NCI-H187 (cell line): Measurements from ENCODE around the gene PHF13.
"Not testable (repeated sequence)": the region's sequence is repeated elsewhere in the genome, so short reads cannot be mapped to it uniquely, and the experiment has no call there.

ENCODE experiments used
- DNase-seq, 2 experiments: peaks; one replicate each; lab custom pipeline; 2025; lab: John Stamatoyannopoulos, UW

The PHF13 gene

GRCh38 chr1:6587261-6588005 lies 26.1 kb upstream of the PHF13 start:
- DNase-seq: no peak

- DNase-seq: no peak
Measured at GRCh38 chr1:6588128-6588892, 25.2 kb upstream of the PHF13 start.

- no peak for DNase-seq
Measured at GRCh38 chr1:6588893-6589520, 24.5 kb upstream of the PHF13 start.

DNA sequence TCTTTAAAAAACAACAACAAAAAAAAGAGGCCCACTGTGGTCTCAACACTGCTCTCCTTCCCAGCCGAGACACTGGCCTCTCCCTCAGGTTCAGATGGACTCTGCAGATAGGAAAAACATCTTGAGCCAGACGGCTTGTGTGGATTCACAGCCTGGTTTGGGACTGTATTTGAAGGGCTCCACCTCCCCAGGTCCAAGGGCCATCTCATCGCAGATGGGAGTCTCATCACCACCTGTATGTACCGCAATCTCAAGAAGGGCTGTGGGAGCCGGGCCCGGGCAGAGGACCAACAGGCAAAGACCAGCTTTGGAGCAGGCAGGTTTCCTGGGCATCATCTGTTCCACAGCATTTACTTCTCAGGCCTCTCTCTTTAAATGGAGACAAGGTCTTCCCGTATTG lies 23.5 kb upstream of the PHF13 start:
- DNase-seq: no peak

- DNase-seq: no peak
Measured at GRCh38 chr1:6591222-6591621, 22.3 kb upstream of the PHF13 start.

DNA sequence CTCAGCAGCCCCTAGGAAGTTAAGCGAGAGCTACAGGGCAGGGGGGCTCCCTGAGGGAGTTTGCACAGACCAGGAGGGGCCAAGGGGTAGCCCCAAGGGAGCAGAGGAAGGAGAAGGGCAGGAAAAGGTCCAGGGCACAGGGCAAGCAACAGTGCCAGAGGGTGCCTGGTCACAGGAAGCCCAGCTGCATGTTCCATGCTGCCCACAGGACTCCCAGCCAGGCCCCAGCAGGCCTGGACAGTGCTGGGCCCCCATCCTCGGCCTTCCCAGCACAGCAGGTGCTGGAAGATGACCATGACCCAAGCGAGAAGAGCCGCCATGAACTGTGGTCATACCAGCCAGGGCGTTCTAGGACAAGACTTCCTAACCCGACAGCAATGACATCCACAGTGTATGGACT lies 21.9 kb upstream of the PHF13 start:
- DNase-seq: no peak

GRCh38 chr1:6592441-6592840 lies 21.1 kb upstream of the PHF13 start:
- no peak for DNase-seq

- DNase-seq: no peak
Measured at GRCh38 chr1:6592865-6593593, 20.5 kb upstream of the PHF13 start.

DNA sequence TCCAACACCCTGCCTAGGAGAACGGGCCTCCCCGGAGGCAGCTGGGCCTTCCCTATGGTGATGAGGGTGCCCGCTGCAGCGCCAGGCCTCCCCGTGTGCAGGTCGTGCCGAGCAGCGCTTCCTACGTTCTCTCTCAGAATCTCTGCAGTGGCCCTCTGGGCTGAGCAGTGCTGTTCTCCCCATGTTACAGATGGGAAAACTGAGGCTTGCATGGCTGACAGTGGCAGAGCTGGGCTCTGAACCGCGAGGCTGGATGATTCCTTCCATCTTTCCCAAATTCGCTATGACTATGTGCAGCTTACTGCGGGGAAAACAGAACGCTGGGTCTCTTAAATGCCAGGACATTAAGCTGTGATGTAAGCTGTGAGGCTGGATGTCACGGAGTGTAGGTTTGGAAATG lies 19.7 kb upstream of the PHF13 start:
- no peak for DNase-seq

DNA sequence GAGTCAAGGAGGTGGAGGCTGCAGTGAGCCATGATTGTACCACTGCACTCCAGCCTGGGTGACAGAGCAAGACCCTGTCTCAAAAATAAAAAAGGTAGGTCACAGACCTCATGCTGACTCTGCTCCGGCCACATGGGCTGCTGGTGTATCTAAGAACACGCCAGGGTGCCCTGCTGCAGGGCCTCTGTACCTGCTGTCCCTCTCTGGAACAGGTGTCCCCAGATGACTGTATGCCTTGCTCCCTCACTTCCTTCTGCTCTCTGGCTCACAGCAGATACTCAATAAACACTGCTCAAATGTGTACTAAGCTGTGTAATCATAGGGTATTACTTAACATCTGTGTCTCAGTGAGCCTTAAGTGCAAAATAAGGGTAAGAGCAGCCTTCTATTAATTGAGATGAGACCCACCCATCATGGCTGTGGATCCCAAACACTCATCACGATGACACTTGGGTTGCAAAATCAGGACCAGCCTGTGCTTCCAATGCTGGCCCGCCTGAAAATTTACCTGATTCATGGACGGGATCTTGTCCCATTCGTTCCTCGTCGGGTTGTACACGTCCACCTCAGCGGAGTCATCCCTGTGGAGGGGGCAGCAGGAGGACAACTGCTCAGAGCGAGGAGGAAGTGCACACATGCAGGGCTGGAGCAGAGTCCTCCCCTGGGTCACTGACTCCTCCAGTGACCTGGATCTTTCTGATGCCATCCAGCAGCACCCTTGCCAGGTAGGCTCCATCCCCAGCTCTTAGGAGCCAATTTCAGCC lies 18.4 kb upstream of the PHF13 start:
- DNase-seq: no peak

- no peak for DNase-seq
Measured at GRCh38 chr1:6596351-6596750, 17.2 kb upstream of the PHF13 start.

- DNase-seq: no peak
Measured at GRCh38 chr1:6596886-6597776, 16.4 kb upstream of the PHF13 start.

DNA sequence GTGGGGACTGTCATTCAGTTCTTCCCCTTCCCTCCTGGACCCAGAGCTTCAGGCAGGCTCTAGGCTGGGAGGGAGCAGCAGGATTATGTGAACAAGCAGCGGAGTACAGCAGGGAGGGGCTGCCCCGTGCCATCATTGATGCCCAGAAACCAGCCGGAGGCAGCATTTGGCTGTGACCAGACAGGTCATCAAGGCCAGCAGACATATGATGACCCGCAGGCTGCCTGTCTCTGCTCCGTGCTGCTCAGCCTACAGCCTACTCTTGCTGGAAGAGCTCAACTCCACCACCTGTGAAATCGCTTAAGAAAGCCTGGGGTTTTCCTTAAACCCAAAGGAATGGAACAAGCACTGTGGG lies 15.8 kb upstream of the PHF13 start:
- no peak for DNase-seq

DNA sequence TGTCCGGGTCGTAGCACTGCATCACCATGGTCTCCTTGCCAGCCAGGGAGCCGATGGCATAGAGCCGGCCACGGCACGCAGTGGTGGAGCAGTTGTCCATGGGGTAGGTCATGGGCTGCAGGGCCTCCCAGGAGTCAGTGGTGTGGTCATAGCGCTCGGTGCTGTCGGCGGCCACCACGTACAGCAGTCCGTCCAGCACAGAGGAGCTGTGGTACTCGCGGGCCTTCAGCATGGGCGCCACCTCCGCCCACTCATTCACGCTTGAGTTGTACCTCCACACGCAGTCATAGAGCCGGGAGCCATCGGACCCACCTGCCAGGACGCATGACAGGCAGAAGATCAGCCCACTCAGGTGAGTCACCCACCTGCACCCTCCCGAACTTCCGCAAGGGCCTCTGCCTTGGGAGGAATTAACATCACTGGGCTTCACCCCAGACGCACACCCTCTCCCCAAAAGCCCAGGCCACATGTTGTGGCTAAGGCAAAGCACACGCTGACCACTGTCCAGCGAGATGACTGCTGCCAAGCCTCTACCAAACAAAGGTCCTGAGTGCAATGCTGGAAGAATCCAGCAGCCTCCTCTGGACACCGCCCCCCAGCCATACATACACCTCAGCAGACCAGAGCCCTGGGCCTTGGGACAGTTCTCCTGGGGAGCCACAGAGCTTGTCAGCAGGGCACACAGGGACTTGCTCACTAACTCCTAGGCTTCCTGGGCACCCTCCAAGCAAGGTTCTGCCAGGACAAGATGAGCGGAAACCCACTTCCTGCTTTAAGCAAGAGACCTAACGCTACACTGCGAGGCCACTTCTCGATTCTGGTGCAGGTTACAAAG lies 14.2 kb upstream of the PHF13 start:
- no peak for DNase-seq

DNA sequence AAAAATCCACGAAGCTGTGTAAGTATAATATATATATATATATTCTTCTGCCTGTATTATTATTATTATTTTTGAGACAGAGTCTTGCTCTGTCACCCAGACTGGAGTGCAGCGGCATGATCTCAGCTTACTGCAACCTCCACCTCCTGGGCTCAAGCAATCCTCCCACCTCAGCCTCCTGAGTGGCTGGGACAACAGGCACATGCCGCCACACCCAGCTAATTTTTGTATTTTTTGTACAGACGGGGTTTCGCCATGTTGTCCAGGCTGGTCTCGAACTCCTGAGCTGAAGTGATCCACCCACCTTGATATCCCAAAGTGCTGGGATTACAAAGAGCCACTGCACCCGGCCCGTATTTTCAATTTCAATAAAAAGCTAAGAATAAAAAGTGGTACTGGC lies 13.5 kb upstream of the PHF13 start:
- DNase-seq: not testable (repeated sequence)

DNA sequence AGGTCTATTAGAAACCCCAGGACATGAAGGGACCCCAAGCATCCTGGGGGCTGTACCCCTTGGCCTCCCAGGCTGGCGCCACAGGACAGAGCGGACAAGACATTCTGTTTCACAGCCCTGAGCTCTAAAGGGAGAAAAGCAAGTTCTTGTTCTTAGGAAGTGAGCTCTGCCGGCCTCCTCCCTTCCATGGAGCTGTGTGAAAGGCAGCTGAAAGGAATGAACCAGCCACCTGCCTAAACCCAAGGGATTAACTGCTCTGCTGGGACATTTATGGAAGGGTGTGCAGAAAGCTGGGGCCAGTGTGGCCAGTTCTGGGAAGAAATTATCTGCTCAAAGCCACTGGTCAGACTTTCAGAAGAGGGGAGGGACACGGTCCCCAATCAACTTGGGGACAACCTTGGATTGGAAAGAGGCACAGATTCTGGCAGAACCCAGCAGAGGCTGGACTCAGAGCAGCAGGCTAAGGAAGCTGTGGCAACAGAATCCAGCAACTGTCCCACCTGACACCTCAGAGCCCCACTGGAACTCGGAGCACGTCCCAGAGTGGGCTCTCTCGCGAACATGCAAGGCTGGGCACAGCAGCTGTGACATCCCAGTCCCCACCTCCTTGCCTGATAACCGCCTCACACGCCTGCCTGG lies 13.0 kb upstream of the PHF13 start:
- no peak for DNase-seq

DNA sequence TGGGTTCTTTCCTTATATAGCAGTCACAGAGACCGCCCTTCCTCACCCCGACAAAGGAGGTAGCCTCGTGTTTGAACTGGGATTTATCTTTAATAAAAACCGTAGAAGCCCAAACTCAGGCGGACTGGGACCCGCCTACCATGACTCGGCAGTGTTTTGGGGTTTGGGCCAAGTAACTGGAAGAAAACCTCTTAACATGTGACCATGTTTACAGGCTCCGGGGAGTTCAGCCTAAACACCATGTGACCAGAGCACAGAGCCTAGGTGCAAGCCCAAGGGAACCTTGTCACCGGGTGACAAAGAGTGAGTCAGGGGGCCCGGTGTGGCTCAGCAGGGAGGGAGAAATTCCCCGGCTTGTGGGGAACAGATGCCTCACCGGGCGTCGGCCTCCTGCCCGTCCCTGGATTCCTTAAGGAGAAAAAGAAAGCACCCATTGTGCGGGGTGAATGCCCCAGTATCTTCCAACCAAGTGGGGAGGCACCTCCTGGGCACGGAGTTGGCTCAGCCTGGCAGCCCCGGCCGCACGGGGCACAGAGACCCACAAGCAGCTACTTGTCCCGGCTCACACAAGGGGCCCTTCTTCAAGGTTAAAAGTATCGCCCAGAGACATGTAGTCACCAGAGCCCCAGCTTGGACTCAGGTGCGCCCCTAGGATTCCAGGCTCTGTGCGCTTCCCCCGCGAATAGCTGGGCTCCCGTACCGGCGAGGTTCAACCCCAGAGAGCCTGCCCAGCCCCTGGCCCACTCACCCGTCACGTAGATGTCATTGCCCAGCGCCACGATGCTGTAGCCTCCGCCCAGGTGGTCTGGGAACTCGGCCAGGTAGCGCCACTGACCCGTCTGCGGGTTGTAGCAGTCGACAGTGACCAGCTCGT lies 12.2 kb upstream of the PHF13 start:
- DNase-seq: no peak

DNA sequence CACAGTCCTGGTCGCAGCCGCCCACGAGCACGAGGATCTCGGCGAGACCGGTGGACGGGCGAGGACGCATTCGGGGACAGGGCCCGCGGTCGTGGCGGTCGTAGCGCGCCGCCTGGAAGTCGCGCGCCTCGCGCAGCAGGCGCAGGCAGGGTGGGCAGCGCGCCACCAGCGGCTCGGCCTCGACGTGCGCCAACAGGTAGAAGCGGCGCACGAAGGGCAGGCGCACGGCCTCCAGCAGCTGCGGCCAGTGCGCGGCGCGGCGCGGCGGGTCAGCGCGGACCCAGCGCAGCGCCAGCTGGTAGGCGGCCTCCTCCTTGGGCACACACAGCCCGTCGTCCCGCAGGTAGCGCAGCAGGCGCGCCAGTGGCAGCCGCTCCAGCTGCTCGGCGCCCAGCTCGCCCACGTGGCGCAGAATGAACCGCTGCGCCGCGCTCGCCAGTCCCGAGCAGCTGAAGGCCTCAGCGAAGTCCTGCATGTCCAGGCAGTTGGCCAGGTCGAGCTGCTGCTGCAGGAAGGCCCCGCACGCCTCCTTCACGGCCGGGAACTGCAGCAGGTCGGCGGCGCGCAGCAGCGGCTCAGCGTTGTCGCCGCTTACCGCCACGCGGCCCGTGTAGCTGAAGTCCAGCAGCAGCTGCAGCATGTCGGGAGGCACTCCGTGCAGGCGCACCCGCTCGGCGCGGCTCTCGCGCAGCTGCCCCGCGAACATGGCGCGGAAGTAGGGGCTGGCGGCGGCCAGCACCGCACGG lies 11.4 kb upstream of the PHF13 start:
- DNase-seq: no peak
